ENCODE data around the gene SIPA1L3.

The SIPA1L3 gene

DNA sequence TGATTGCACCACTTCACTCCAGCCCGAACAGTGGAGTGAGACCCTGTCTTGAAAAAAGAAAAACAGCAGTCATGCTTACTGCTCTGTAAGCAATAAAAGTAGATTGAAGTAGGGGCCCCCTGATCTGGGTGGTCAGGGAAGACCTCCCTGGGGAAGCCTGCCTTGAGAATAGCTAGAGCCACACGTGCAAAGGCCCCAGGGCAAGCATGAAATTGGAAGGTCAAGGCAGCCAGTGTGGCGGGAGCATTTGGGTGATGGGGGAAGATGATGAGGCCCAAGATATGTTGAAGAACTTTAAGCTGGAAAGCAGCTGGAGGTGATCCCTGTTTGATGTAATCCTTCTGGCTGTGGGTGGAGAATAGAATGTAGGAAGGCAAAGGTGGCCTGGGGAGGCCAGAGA is 104.4 kb downstream of the SIPA1L3 start:
- DNase-seq = no peak
- H3K36me3 ChIP-seq (ENCODE audit: control insufficient read depth in 4 of 4, insufficient read depth in 4 of 4, low read length in 3 of 4) = peaks cover 0 to 4% (median 1%) of the 10 kb centered on the region in 4 experiments
- H3K27me3 ChIP-seq (replicated peaks in 2 of 5; ENCODE audit: control insufficient read depth in 4 of 5, insufficient read depth in 5 of 5, low read length in 4 of 5) = no peaks in the 10 kb centered on the region
- H3K4me3 ChIP-seq (ENCODE audit: control insufficient read depth in 1 of 7, extremely low read depth in 1 of 7, insufficient read depth in 4 of 7, low read depth in 2 of 7, low read length in 6 of 7) = no peak overlapping the region
- H3K4me1 ChIP-seq (ENCODE audit: control extremely low read depth in 1 of 4, control insufficient read depth in 4 of 4, insufficient read depth in 4 of 4, low read length in 3 of 4) = peaks cover 6 to 40% (median 23%) of the 10 kb centered on the region in 4 experiments
- POLR2A ChIA-PET = no interaction called here
- 93% methylated on average over 3 of the region's 3 CpGs for WGBS (ENCODE audit: insufficient coverage)
- CTCF ChIA-PET = interaction anchor here (0.7 kb wide), 1 partner anchor 9 kb away, joined by 3 read pairs; no protein-coding TSS in a partner anchor
- no peak overlapping the region for H3K27ac ChIP-seq (ENCODE audit: insufficient read depth in 1 of 2, low read depth in 1 of 2, low read length in 2 of 2, poor library complexity in 1 of 2, severe bottlenecking in 2 of 2)
- no peaks in the 10 kb centered on the region for H3K9me3 ChIP-seq (ENCODE audit: control extremely low read depth in 1 of 5, control insufficient read depth in 4 of 5, insufficient read depth in 2 of 5, low read depth in 1 of 5, low read length in 4 of 5)

DNA sequence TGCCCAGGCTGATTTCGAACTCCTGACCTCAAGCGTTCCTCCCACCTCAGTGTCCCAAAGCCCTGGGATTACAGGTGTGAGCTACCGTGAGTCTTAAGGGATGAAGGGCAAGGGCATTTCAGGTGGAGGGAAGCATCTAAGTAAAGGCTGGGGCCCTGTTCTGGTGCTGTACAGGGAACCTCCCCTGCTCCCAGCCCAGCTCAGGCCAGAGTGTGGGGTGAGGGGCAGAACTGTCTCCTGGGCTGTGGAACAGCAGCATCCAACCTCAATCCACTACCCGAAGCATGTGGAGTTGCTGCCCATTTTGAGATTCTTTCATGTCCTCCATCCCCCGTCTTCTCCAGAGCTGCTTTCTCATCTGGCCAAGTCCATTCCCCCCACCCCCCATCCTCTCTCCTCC is 105.3 kb downstream of the SIPA1L3 start:
- no peak for DNase-seq
- Histone ChIP-seq H3K36me3 (ENCODE audit: control insufficient read depth in 4 of 4, insufficient read depth in 4 of 4, low read length in 3 of 4) (peaks cover 0 to 4% (median 1%) of the 10 kb centered on the region in 4 experiments), H3K27ac (ENCODE audit: insufficient read depth in 1 of 2, low read depth in 1 of 2, low read length in 2 of 2, poor library complexity in 1 of 2, severe bottlenecking in 2 of 2) (no peak overlapping the region), H3K27me3 (replicated peaks in 2 of 5; ENCODE audit: control insufficient read depth in 4 of 5, insufficient read depth in 5 of 5, low read length in 4 of 5) (no peaks in the 10 kb centered on the region), H3K4me1 (ENCODE audit: control extremely low read depth in 1 of 4, control insufficient read depth in 4 of 4, insufficient read depth in 4 of 4, low read length in 3 of 4) (peaks cover 3 to 39% (median 20%) of the 10 kb centered on the region in 4 experiments), H3K9me3 (ENCODE audit: control extremely low read depth in 1 of 5, control insufficient read depth in 4 of 5, insufficient read depth in 2 of 5, low read depth in 1 of 5, low read length in 4 of 5) (no peaks in the 10 kb centered on the region), H3K4me3 (ENCODE audit: control insufficient read depth in 1 of 7, extremely low read depth in 1 of 7, insufficient read depth in 4 of 7, low read depth in 2 of 7, low read length in 6 of 7) (no peak overlapping the region)
- 67% methylated on average over 3 of the region's 5 CpGs for WGBS (ENCODE audit: insufficient coverage)
- ChIA-PET CTCF (interaction anchor here (1.0 to 1.6 kb wide), 2 partner anchors 9 to 25 kb away, joined by 4 to 5 read pairs; no protein-coding TSS in a partner anchor), POLR2A (interaction anchor here (0.7 kb wide), 1 partner anchor 9 kb away, joined by 3 read pairs; no protein-coding TSS in a partner anchor)

DNA sequence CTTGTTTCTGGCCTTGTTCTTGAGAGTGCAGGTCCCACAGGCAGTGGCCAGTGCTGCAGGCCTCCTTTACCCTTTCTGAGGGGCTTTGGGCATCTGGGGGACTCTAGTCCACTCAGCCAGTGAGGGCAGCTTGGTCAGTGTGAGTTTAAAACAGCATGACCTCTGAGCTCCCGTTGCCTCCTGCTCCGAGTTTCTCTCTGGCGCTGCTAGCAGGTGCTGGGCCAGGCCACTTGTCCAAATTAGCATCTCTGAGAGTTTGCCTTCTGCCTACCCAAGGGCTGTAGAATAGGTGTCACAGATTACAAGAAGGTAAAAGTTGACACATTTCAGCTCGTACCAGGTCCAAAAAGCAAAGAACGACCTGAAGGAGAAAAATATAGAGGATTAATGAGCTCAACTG is 105.9 kb downstream of the SIPA1L3 start:
- Histone ChIP-seq H3K27ac (ENCODE audit: insufficient read depth in 1 of 2, low read depth in 1 of 2, low read length in 2 of 2, poor library complexity in 1 of 2, severe bottlenecking in 2 of 2) (peak overlapping the region in 1 of 2 experiments; percentile 27), H3K27me3 (replicated peaks in 2 of 5; ENCODE audit: control insufficient read depth in 4 of 5, insufficient read depth in 5 of 5, low read length in 4 of 5) (no peaks in the 10 kb centered on the region), H3K4me3 (ENCODE audit: control insufficient read depth in 1 of 7, extremely low read depth in 1 of 7, insufficient read depth in 4 of 7, low read depth in 2 of 7, low read length in 6 of 7) (no peak overlapping the region), H3K4me1 (ENCODE audit: control extremely low read depth in 1 of 4, control insufficient read depth in 4 of 4, insufficient read depth in 4 of 4, low read length in 3 of 4) (peaks cover 3 to 45% (median 24%) of the 10 kb centered on the region in 4 experiments), H3K36me3 (ENCODE audit: control insufficient read depth in 4 of 4, insufficient read depth in 4 of 4, low read length in 3 of 4) (peaks cover 0 to 4% (median 1%) of the 10 kb centered on the region in 4 experiments), H3K9me3 (ENCODE audit: control extremely low read depth in 1 of 5, control insufficient read depth in 4 of 5, insufficient read depth in 2 of 5, low read depth in 1 of 5, low read length in 4 of 5) (no peaks in the 10 kb centered on the region)
- ChIA-PET CTCF (interaction anchor here (1.0 to 1.6 kb wide), 2 partner anchors 9 to 26 kb away, joined by 4 to 5 read pairs; no protein-coding TSS in a partner anchor), POLR2A (interaction anchor here (0.7 kb wide), 1 partner anchor 8 kb away, joined by 3 read pairs; no protein-coding TSS in a partner anchor)
- no peak for DNase-seq
- 100% methylated on average over 4 of the region's 5 CpGs for WGBS (ENCODE audit: insufficient coverage)

DNA sequence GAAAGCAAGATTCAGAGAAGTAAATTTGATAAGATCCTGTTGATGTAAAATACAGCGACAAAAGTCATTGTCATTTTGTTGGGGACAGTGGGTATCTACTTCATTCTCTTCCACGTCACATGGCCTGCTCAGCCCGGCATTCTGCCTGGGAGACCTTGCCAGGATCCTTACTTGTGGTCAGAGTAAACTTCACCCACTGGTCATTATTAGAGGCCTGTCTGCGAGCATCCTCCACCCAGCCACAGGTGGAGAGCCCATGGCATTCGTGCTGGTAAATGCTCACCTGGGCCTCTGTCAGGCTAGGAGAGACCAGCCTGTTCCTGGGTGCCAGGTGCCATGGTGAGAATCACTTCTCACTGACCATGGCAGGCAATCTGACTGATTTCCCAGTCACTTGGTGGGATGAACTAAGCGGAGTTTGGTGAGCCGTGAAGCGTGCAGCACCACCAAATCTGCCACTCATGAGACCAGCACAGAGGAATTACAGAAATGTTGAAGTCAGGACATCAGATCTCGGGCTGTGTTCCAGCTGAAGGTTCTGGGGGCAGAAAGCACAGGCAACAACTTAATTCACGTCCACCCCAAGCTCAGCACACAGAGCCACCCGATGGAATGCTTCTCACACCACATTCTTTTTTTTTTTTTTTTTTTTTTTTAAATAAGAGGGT is 107.0 kb downstream of the SIPA1L3 start:
- POLR2A ChIA-PET = no interaction called here
- Histone ChIP-seq H3K4me1 (ENCODE audit: control extremely low read depth in 1 of 4, control insufficient read depth in 4 of 4, insufficient read depth in 4 of 4, low read length in 3 of 4) (peaks cover 10 to 56% (median 35%) of the 10 kb centered on the region in 4 experiments), H3K4me3 (ENCODE audit: control insufficient read depth in 1 of 7, extremely low read depth in 1 of 7, insufficient read depth in 4 of 7, low read depth in 2 of 7, low read length in 6 of 7) (no peak overlapping the region), H3K36me3 (ENCODE audit: control insufficient read depth in 4 of 4, insufficient read depth in 4 of 4, low read length in 3 of 4) (peaks cover 0 to 4% (median 1%) of the 10 kb centered on the region in 4 experiments), H3K27me3 (replicated peaks in 2 of 5; ENCODE audit: control insufficient read depth in 4 of 5, insufficient read depth in 5 of 5, low read length in 4 of 5) (no peaks in the 10 kb centered on the region), H3K9me3 (ENCODE audit: control extremely low read depth in 1 of 5, control insufficient read depth in 4 of 5, insufficient read depth in 2 of 5, low read depth in 1 of 5, low read length in 4 of 5) (no peaks in the 10 kb centered on the region), H3K27ac (ENCODE audit: insufficient read depth in 1 of 2, low read depth in 1 of 2, low read length in 2 of 2, poor library complexity in 1 of 2, severe bottlenecking in 2 of 2) (no peak overlapping the region)
- DNase-seq = no peak
- 95% methylated on average over 8 of the region's 11 CpGs for WGBS (ENCODE audit: insufficient coverage)
- CTCF ChIA-PET = no interaction called here

DNA sequence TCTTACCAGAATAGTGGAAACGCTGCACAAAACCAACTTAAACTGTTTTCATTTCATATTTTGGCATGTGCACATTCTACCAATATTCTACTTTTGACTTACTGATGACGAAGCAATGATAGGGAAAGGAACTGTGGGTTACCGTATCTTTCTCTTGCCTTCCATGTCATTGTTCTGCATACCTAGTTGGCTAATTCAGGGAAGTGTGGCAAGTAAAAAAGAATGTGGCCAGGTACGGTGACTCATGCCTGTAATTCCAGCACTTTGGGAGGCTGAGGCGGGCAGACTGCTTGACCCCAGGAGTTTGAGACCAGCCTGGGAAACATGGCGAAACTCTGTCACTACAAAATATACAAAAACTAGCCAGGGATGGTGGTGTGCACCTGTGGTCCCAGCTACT is 108.2 kb downstream of the SIPA1L3 start:
- Histone ChIP-seq H3K36me3 (ENCODE audit: control insufficient read depth in 4 of 4, insufficient read depth in 4 of 4, low read length in 3 of 4) (peaks cover 0 to 3% (median 0%) of the 10 kb centered on the region in 4 experiments), H3K9me3 (ENCODE audit: control extremely low read depth in 1 of 5, control insufficient read depth in 4 of 5, insufficient read depth in 2 of 5, low read depth in 1 of 5, low read length in 4 of 5) (no peaks in the 10 kb centered on the region), H3K27me3 (replicated peaks in 2 of 5; ENCODE audit: control insufficient read depth in 4 of 5, insufficient read depth in 5 of 5, low read length in 4 of 5) (no peaks in the 10 kb centered on the region), H3K4me1 (ENCODE audit: control extremely low read depth in 1 of 4, control insufficient read depth in 4 of 4, insufficient read depth in 4 of 4, low read length in 3 of 4) (peaks cover 13 to 61% (median 41%) of the 10 kb centered on the region in 4 experiments), H3K4me3 (ENCODE audit: control insufficient read depth in 1 of 7, extremely low read depth in 1 of 7, insufficient read depth in 4 of 7, low read depth in 2 of 7, low read length in 6 of 7) (no peak overlapping the region), H3K27ac (ENCODE audit: insufficient read depth in 1 of 2, low read depth in 1 of 2, low read length in 2 of 2, poor library complexity in 1 of 2, severe bottlenecking in 2 of 2) (no peak overlapping the region)
- no peak for DNase-seq
- CTCF ChIA-PET = interaction anchor here (1.0 to 1.6 kb wide), 2 partner anchors 10 to 112 kb away, joined by 3 to 4 read pairs; no protein-coding TSS in a partner anchor
- WGBS (ENCODE audit: insufficient coverage) = 80% methylated on average over 2 of the region's 6 CpGs
- POLR2A ChIA-PET = no interaction called here

DNA sequence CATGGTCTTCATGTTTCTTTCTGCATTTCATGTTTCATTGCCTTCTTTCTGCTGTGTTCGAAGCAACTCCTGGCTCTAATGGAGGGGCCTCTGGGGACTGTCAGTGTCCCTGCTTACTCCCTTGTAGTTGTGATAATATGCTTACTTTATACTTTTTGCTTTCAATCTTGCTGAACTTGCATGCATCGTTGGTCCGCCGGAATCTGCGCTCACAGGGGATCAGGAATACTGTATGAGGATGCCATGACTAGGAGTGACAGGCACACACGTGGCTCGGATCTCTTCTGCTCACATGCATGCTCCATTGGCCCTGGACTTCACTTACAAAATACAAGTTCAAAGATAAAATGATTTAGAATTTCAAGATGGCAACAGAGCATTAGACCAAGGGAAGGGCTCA is 108.8 kb downstream of the SIPA1L3 start:
- H3K27ac ChIP-seq (ENCODE audit: insufficient read depth in 1 of 2, low read depth in 1 of 2, low read length in 2 of 2, poor library complexity in 1 of 2, severe bottlenecking in 2 of 2) = no peak overlapping the region
- POLR2A ChIA-PET = no interaction called here
- 100% methylated on average over 5 of the region's 7 CpGs for WGBS (ENCODE audit: insufficient coverage)

More for the DNA sequence above, 108.8 kb downstream of the SIPA1L3 start:
- CTCF ChIA-PET = interaction anchor here (0.6 to 1.6 kb wide), 5 partner anchors 10 to 112 kb away, joined by 3 to 4 read pairs (median 3); no protein-coding TSS in a partner anchor
- Histone ChIP-seq H3K27me3 (replicated peaks in 2 of 5; ENCODE audit: control insufficient read depth in 4 of 5, insufficient read depth in 5 of 5, low read length in 4 of 5) (no peaks in the 10 kb centered on the region), H3K36me3 (ENCODE audit: control insufficient read depth in 4 of 4, insufficient read depth in 4 of 4, low read length in 3 of 4) (peaks cover 0 to 3% (median 0%) of the 10 kb centered on the region in 4 experiments), H3K4me1 (ENCODE audit: control extremely low read depth in 1 of 4, control insufficient read depth in 4 of 4, insufficient read depth in 4 of 4, low read length in 3 of 4) (peaks cover 13 to 66% (median 47%) of the 10 kb centered on the region in 4 experiments), H3K9me3 (ENCODE audit: control extremely low read depth in 1 of 5, control insufficient read depth in 4 of 5, insufficient read depth in 2 of 5, low read depth in 1 of 5, low read length in 4 of 5) (no peaks in the 10 kb centered on the region), H3K4me3 (ENCODE audit: control insufficient read depth in 1 of 7, extremely low read depth in 1 of 7, insufficient read depth in 4 of 7, low read depth in 2 of 7, low read length in 6 of 7) (no peak overlapping the region)
- no peak for DNase-seq

Data from common myeloid progenitor, CD34-positive (primary cell).